Esophagus squamous epithelium (tissue), 5 donors: ENCODE data around the gene KLHL29. TPM values are rescaled to one million over a fixed set of nuclear protein-coding genes. Genes with fewer than 3 reads are reported as not detected.

Experiments used
- DNase-seq: peaks from one replicate; lab custom pipeline; 2025; lab: John Stamatoyannopoulos, UW
- H3K27ac ChIP-seq, 4 donors: fragments of 200-600 bp; sonication (generic); one replicate each; pipeline ENCODE4 v1.5.1; 2016 to 2019; ENCODE audit warnings: mild to moderate bottlenecking in 1 of 4
- H3K27me3 ChIP-seq, 4 donors: fragments of 200-600 bp; sonication (generic); 1 replicate in 3 of 4; 2 replicates in 1 of 4; pipeline versions ENCODE4 v1.5.1 to v1.6.0; 2017 to 2021; ENCODE audit warnings: antibody characterized with exemption in 1 of 4
- H3K36me3 ChIP-seq, 3 donors: fragments of 200-600 bp; sonication (generic); one replicate each; pipeline ENCODE4 v1.5.1; 2016 to 2019
- H3K4me1 ChIP-seq, 3 donors: fragments of 200-600 bp; sonication (generic); one replicate each; pipeline ENCODE4 v1.5.1; 2017 to 2019
- H3K4me3 ChIP-seq, 4 donors: fragments of 200-600 bp; sonication (generic); 1 replicate in 3 of 4; 2 replicates in 1 of 4; pipeline ENCODE4 v1.5.1; 2016 to 2019; ENCODE audit warnings: mild to moderate bottlenecking in 2 of 4, moderate library complexity in 1 of 4
- H3K9me3 ChIP-seq, 3 donors: fragments of 200-600 bp; sonication (generic); one replicate each; pipeline ENCODE4 v1.5.1; 2016 to 2019
- CTCF ChIP-seq, 6 experiments: fragments of 450-650 bp in 4 of 6; fragments of 200-600 bp in 2 of 6; sonication (generic) in 2 of 6; IDR thresholded peaks; one replicate each; pipeline ENCODE4 v1.5.1; 2016 to 2019; ENCODE audit warnings: antibody characterized with exemption in 6 of 6, mild to moderate bottlenecking in 4 of 6, moderate library complexity in 4 of 6
- POLR2A ChIP-seq, 4 donors: fragments of 450-650 bp; IDR thresholded peaks; one replicate each; pipeline ENCODE4 v1.6.1; 2017; ENCODE audit warnings: antibody characterized with exemption in 4 of 4, mild to moderate bottlenecking in 4 of 4, moderate library complexity in 3 of 4
- WGBS, 2 donors: methylation state at CpG; one replicate each; pipeline ENCODE4 v1.1.5; 2018; 5-methylcytosine and 5-hydroxymethylcytosine counted together
- intact Hi-C: fragments of 100-400 bp; cut with DNase I; formaldehyde crosslinking; loops from one replicate; pipeline ENCODE4 v1.15.0; 2022
- total RNA-seq, 4 donors: library from RNA; depleted of rRNA; stranded (reverse); fragments of >200 nt; gene quantifications; one replicate each; pipeline ENCODE4 v1.1.0, GENCODE V29; 2016
- donor health status: DM: yes; HTN: yes; CAD: no.

KLHL29 gene
- total RNA-seq, 4 donors from 2014 or later, result 3.4 to 11.8 (median 5.9) TPM

- DNase-seq, result no peak
- WGBS, 2 donors, result 59 to 64% methylated on average over 8 to 10 of the region's 10 CpGs
These were observed 69.0 kb downstream of the KLHL29 start for GRCh38 chr2:23453836-23454460.

GRCh38 chr2:23454501-23455120, 69.6 kb downstream of the KLHL29 start:
- Histone ChIP-seq H3K27me3 (no peaks in the 10 kb centered on the region), H3K36me3 (no peaks in the 10 kb centered on the region), H3K4me1 (peaks cover 3 to 43% (median 4%) of the 10 kb centered on the region in 3 donors), H3K9me3 (no peaks in the 10 kb centered on the region), H3K4me3 (no peak overlapping the region), H3K27ac (peak overlapping the region in 3 of 4 donors; percentile 44 to 68 (median 58))
- TF ChIP-seq CTCF (IDR thresholded peaks at IDR 0.05), result no peak
- DNase-seq, result no peak
- WGBS, 2 donors, result 33 to 46% methylated on average over 11 of the region's 11 CpGs
- intact Hi-C loops, result no loop called here

More at GRCh38 chr2:23453836-23454460, 69.0 kb downstream of the KLHL29 start:
- no peaks in the 10 kb centered on the region for H3K9me3 ChIP-seq
- intact Hi-C loops, result no loop called here
- no peaks in the 10 kb centered on the region for H3K27me3 ChIP-seq
- TF ChIP-seq CTCF (IDR thresholded peaks at IDR 0.05) (no peak), POLR2A (IDR thresholded peaks at IDR 0.05) (no peak)
- no peak overlapping the region for H3K4me3 ChIP-seq
- no peaks in the 10 kb centered on the region for H3K36me3 ChIP-seq
- peak overlapping the region in 3 of 4 donors; percentile 44 to 70 (median 68) for H3K27ac ChIP-seq
- peaks cover 3 to 43% (median 4%) of the 10 kb centered on the region in 3 donors for H3K4me1 ChIP-seq

GRCh38 chr2:23456396-23456795, 71.4 kb downstream of the KLHL29 start:
- no peak for DNase-seq
- intact Hi-C loops, result no loop called here
- no peak for TF ChIP-seq POLR2A (IDR thresholded peaks at IDR 0.05)
- TF ChIP-seq CTCF (IDR thresholded peaks at IDR 0.05), result no peak
- H3K9me3 ChIP-seq, result no peaks in the 10 kb centered on the region
- H3K4me1 ChIP-seq, result peaks cover 3 to 43% (median 4%) of the 10 kb centered on the region in 3 donors
- no peaks in the 10 kb centered on the region for H3K36me3 ChIP-seq
- no peak overlapping the region for H3K27ac ChIP-seq
- H3K27me3 ChIP-seq, result no peaks in the 10 kb centered on the region
- no peak overlapping the region for H3K4me3 ChIP-seq
- WGBS, 2 donors, result 95 to 98% methylated on average over 16 to 17 of the region's 17 CpGs

GRCh38 chr2:23456881-23457760, 72.1 kb downstream of the KLHL29 start:
- H3K27ac ChIP-seq, result no peak overlapping the region
- intact Hi-C loops, result no loop called here
- H3K4me1 ChIP-seq, result peaks cover 3 to 43% (median 4%) of the 10 kb centered on the region in 3 donors
- H3K27me3 ChIP-seq, result no peaks in the 10 kb centered on the region
- TF ChIP-seq CTCF (IDR thresholded peaks at IDR 0.05) (no peak), POLR2A (IDR thresholded peaks at IDR 0.05) (no peak)
- WGBS, 2 donors, result 87 to 98% methylated on average over 8 to 10 of the region's 20 CpGs
- no peaks in the 10 kb centered on the region for H3K9me3 ChIP-seq
- H3K4me3 ChIP-seq, result no peak overlapping the region
- H3K36me3 ChIP-seq, result no peaks in the 10 kb centered on the region
- DNase-seq, result no peak
